HG03175 (cell line): ENCODE measurements around the gene SLC25A1.
A peak's percentile ranks its signal among the peaks of the same experiment; 100 is the strongest.

Experiments
- ATAC-seq: cut with Tn5 transposase; IDR thresholded peaks from one replicate; pipeline ENCODE4 v1.9.1; 2021; ENCODE audit warnings: mild to moderate bottlenecking, moderate library complexity; ENCODE audit not compliant: unreplicated experiment

SLC25A1 gene

GRCh38 chr22:19181786-19182471 is 3.4 kb upstream of the SLC25A1 start:
- no peak for ATAC-seq

- no peak for ATAC-seq
These were observed 2.3 kb upstream of the SLC25A1 start for GRCh38 chr22:19180740-19181410.

GRCh38 chr22:19180234-19180633 is 1.7 kb upstream of the SLC25A1 start:
- ATAC-seq = no peak

- peak; percentile 44 for ATAC-seq
These were observed 1.0 kb upstream of the SLC25A1 start for GRCh38 chr22:19179497-19180048.

GRCh38 chr22:19178065-19178656 is 375 bp downstream of the SLC25A1 start:
- peak; percentile 34 for ATAC-seq

GRCh38 chr22:19177164-19178064 is 1.1 kb downstream of the SLC25A1 start:
- ATAC-seq = no peak

- ATAC-seq = no peak
These were observed 1.8 kb downstream of the SLC25A1 start for GRCh38 chr22:19176732-19177131.

GRCh38 chr22:19176175-19176643 is 2.3 kb downstream of the SLC25A1 start:
- no peak for ATAC-seq

- no peak for ATAC-seq
These were observed 2.8 kb downstream of the SLC25A1 start for GRCh38 chr22:19175602-19176174.

- no peak for ATAC-seq
These were observed 3.4 kb downstream of the SLC25A1 start for GRCh38 chr22:19175026-19175601.

GRCh38 chr22:19174106-19175025 is 4.2 kb downstream of the SLC25A1 start:
- ATAC-seq = no peak

- no peak for ATAC-seq
These were observed 5.2 kb downstream of the SLC25A1 start for GRCh38 chr22:19173047-19174035.

- no peak for ATAC-seq
These were observed 6.1 kb downstream of the SLC25A1 start for GRCh38 chr22:19172213-19173046.

- ATAC-seq = no peak
These were observed 8.6 kb downstream of the SLC25A1 start for GRCh38 chr22:19169947-19170318.

GRCh38 chr22:19169002-19169946 is 9.3 kb downstream of the SLC25A1 start:
- no peak for ATAC-seq
